BLaER1 treated with 17β-estradiol and CSF1 and Interleukin-3, amounts not matched to agents 10 nM and 100 nM (cell line): ENCODE measurements around the gene UTP4.
"Not testable (repeated sequence)": the region's sequence is repeated elsewhere in the genome, so short reads cannot be mapped to it uniquely, and the experiment has no call there.

ENCODE experiments used
- H3K27ac ChIP-seq, 11 experiments: shearing (Covaris generic); formaldehyde crosslinking; 2 replicates each; pipeline ENCODE4 v1.8.1; 2022
- H3K27me3 ChIP-seq, 11 experiments: shearing (Covaris generic); formaldehyde crosslinking; 2 replicates each; pipeline ENCODE4 v1.8.1; 2022
- H3K36me3 ChIP-seq, 11 experiments: shearing (Covaris generic); formaldehyde crosslinking; 2 replicates each; pipeline ENCODE4 v1.8.1; 2022
- H3K4me1 ChIP-seq, 10 experiments: shearing (Covaris generic); formaldehyde crosslinking; 2 replicates each; pipeline ENCODE4 v1.8.1; 2022
- H3K4me2 ChIP-seq, 11 experiments: shearing (Covaris generic); formaldehyde crosslinking; 2 replicates each; pipeline ENCODE4 v1.8.1; 2022
- H3K4me3 ChIP-seq, 10 experiments: shearing (Covaris generic); formaldehyde crosslinking; 2 replicates each; pipeline ENCODE4 v1.8.1; 2022
- H3K9ac ChIP-seq, 11 experiments: shearing (Covaris generic); formaldehyde crosslinking; 2 replicates each; pipeline ENCODE4 v1.8.1; 2022
- H3K9me3 ChIP-seq, 11 experiments: shearing (Covaris generic); formaldehyde crosslinking; replicated peaks in 1 of 11; 2 replicates each; pipeline ENCODE4 v1.8.1; 2022
- H4K20me1 ChIP-seq, 11 experiments: shearing (Covaris generic); formaldehyde crosslinking; 2 replicates each; pipeline ENCODE4 v1.8.1; 2022
- Cebpa-rat ChIP-seq, 11 experiments: shearing (Covaris generic); IDR thresholded peaks; 2 replicates each; pipeline ENCODE4 v1.8.1; 2022

The UTP4 gene

GRCh38 chr16:69131167-69131838 is 1.1 kb upstream of the UTP4 start:
- H3K4me1 ChIP-seq: peaks cover 32 to 61% (median 44%) of the 10 kb centered on the region in 10 experiments
- H3K27me3 ChIP-seq: no peaks in the 10 kb centered on the region
- H3K4me2 ChIP-seq: peak overlapping the region; percentile 65 to 94 (median 81)
- H4K20me1 ChIP-seq: peaks cover 49 to 94% (median 80%) of the 10 kb centered on the region in 11 experiments
- H3K27ac ChIP-seq: peak overlapping the region; percentile 93 to 97 (median 96)
- peak overlapping the region; percentile 86 to 98 (median 96) for H3K4me3 ChIP-seq
- TF ChIP-seq Cebpa-rat (IDR thresholded peaks at IDR 0.05): no peak
- peaks cover 24 to 73% (median 56%) of the 10 kb centered on the region in 11 experiments for H3K36me3 ChIP-seq
- peak overlapping the region; percentile 92 to 98 (median 97) for H3K9ac ChIP-seq
- no peaks in the 10 kb centered on the region for H3K9me3 ChIP-seq

GRCh38 chr16:69131839-69132423 is 518 bp upstream of the UTP4 start:
- peaks cover 25 to 73% (median 58%) of the 10 kb centered on the region in 11 experiments for H3K36me3 ChIP-seq
- H3K4me2 ChIP-seq: peak overlapping the region; percentile 63 to 94 (median 80)
- H3K9me3 ChIP-seq: no peaks in the 10 kb centered on the region
- TF ChIP-seq Cebpa-rat (IDR thresholded peaks at IDR 0.05): no peak
- no peaks in the 10 kb centered on the region for H3K27me3 ChIP-seq
- peaks cover 43 to 94% (median 80%) of the 10 kb centered on the region in 11 experiments for H4K20me1 ChIP-seq
- peak overlapping the region; percentile 92 to 98 (median 97) for H3K9ac ChIP-seq
- H3K27ac ChIP-seq: peak overlapping the region; percentile 93 to 97 (median 96)
- peak overlapping the region; percentile 86 to 98 (median 96) for H3K4me3 ChIP-seq
- peaks cover 32 to 61% (median 44%) of the 10 kb centered on the region in 10 experiments for H3K4me1 ChIP-seq

DNA sequence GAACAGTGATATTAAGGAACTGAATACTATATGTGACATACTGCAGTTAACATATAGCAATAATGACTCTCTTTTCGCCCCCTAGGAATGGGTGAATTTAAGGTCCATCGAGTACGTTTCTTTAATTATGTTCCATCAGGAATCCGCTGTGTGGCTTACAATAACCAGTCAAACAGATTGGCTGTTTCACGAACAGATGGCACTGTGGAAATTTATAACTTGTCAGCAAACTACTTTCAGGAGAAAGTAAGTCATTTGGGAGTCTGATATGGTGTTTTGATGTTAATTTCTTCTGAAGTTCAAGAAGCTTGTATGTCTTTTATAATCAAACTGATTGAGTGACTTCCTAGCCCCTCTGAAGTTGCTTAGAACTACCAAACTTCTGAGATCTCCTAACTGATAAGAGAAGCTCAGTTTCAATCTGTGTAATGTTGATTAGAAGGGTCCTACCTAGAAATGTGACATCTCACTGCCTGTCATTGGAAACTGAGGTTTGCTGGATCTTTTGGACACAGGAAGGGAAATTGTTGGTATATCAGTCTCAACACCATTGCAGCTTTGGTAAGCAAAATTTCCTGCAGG is 1.0 kb downstream of the UTP4 start:
- H3K27ac ChIP-seq: peak overlapping the region in 10 of 11 experiments; percentile 93 to 97 (median 96); a peak in 19 of 22 replicates
- peak overlapping the region; percentile 86 to 98 (median 96) for H3K4me3 ChIP-seq
- H3K27me3 ChIP-seq: no peaks in the 10 kb centered on the region
- H3K9me3 ChIP-seq: no peaks in the 10 kb centered on the region
- no peak for TF ChIP-seq Cebpa-rat (IDR thresholded peaks at IDR 0.05)
- H4K20me1 ChIP-seq: peaks cover 27 to 94% (median 79%) of the 10 kb centered on the region in 11 experiments
- H3K4me1 ChIP-seq: peaks cover 32 to 53% (median 38%) of the 10 kb centered on the region in 10 experiments
- peaks cover 28 to 74% (median 65%) of the 10 kb centered on the region in 11 experiments for H3K36me3 ChIP-seq
- peak overlapping the region; percentile 73 to 90 (median 85) for H3K4me2 ChIP-seq
- peak overlapping the region; percentile 92 to 98 (median 97) for H3K9ac ChIP-seq

GRCh38 chr16:69138608-69139007 is 6.2 kb downstream of the UTP4 start:
- Histone ChIP-seq H3K4me2 (no peak overlapping the region), H3K9me3 (no peaks in the 10 kb centered on the region), H3K27me3 (no peaks in the 10 kb centered on the region), H3K4me3 (no peak overlapping the region), H3K27ac (no peak overlapping the region), H4K20me1 (peaks cover 0 to 100% (median 79%) of the 10 kb centered on the region in 11 experiments; a peak in 18 of 22 replicates), H3K4me1 (peaks cover 11 to 21% (median 15%) of the 10 kb centered on the region in 10 experiments), H3K9ac (no peak overlapping the region), H3K36me3 (peaks cover 70 to 100% (median 96%) of the 10 kb centered on the region in 11 experiments)
- no peak for TF ChIP-seq Cebpa-rat (IDR thresholded peaks at IDR 0.05)

DNA sequence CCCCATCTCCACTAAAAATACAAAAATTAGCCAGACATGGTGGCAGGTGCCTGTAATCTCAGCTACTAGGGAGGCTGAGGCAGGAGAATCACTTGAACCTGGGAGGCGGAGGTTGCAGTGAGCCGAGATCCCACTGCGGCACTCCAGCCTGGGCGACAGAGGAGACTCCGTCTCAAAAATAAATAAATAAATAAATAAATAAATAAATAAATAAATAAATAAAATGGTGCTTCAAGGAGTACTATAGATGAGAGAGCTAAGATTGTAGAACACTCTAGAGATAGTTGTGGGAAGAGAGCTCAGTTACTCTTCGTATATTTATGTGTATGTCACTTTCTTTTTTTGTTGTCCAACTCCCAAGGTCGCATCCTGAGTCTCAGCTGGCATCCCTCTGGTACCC is 7.0 kb downstream of the UTP4 start:
- not testable (repeated sequence) for H3K27me3 ChIP-seq, H3K4me2 ChIP-seq, H3K27ac ChIP-seq, H3K9ac ChIP-seq, H3K4me3 ChIP-seq, H3K9me3 ChIP-seq
- Histone ChIP-seq H4K20me1 (peaks cover 0 to 100% (median 71%) of the 10 kb centered on the region in 11 experiments; a peak in 18 of 22 replicates), H3K4me1 (peaks cover 2 to 13% (median 7%) of the 10 kb centered on the region in 10 experiments; a peak in 18 of 20 replicates), H3K36me3 (peaks cover 78 to 100% (median 99%) of the 10 kb centered on the region in 11 experiments)

GRCh38 chr16:69141014-69141413 is 8.6 kb downstream of the UTP4 start:
- H3K9me3 ChIP-seq: no peaks in the 10 kb centered on the region
- no peaks in the 10 kb centered on the region for H3K4me1 ChIP-seq
- peak overlapping the region in 1 of 11 experiments; percentile 38; a peak in 1 of 22 replicates for H3K9ac ChIP-seq
- H3K27ac ChIP-seq: no peak overlapping the region
- H4K20me1 ChIP-seq: peaks cover 0 to 100% (median 68%) of the 10 kb centered on the region in 11 experiments; a peak in 18 of 22 replicates
- no peaks in the 10 kb centered on the region for H3K27me3 ChIP-seq
- no peak overlapping the region for H3K4me2 ChIP-seq
- no peak for TF ChIP-seq Cebpa-rat (IDR thresholded peaks at IDR 0.05)
- no peak overlapping the region for H3K4me3 ChIP-seq
- H3K36me3 ChIP-seq: peaks cover 94 to 100% (median 100%) of the 10 kb centered on the region in 11 experiments

DNA sequence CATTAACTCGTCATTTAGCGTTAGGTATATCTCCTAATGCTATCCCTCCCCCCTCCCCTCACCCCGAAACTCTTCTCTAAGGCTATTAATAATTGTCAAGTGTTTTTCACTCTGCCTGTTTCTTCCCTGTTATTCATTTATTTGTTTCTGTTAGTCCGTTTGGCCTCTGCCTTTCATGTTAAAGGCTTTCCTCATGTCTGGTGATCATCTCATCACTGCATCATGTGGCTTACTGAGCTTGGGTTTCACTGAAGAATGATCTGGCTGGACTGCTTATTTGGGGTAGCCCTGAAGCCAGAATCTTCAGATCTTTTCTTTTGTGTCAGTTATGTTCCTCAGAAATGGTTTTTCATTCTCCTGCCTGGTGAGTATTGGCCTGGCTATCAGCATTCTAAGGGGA is 9.5 kb downstream of the UTP4 start:
- no peak overlapping the region for H3K27ac ChIP-seq
- no peak for TF ChIP-seq Cebpa-rat (IDR thresholded peaks at IDR 0.05)
- H3K9me3 ChIP-seq: no peaks in the 10 kb centered on the region
- H3K27me3 ChIP-seq: no peaks in the 10 kb centered on the region
- no peak overlapping the region for H3K4me3 ChIP-seq
- H4K20me1 ChIP-seq: peaks cover 0 to 100% (median 67%) of the 10 kb centered on the region in 11 experiments; a peak in 18 of 22 replicates
- no peaks in the 10 kb centered on the region for H3K4me1 ChIP-seq
- H3K4me2 ChIP-seq: no peak overlapping the region
- peaks cover 93 to 100% (median 99%) of the 10 kb centered on the region in 11 experiments for H3K36me3 ChIP-seq
- no peak overlapping the region; a peak in 1 of 22 replicates for H3K9ac ChIP-seq

- no peaks in the 10 kb centered on the region for H3K27me3 ChIP-seq
- no peak overlapping the region for H3K4me2 ChIP-seq
- H3K4me3 ChIP-seq: no peak overlapping the region
- H3K4me1 ChIP-seq: no peaks in the 10 kb centered on the region
- TF ChIP-seq Cebpa-rat (IDR thresholded peaks at IDR 0.05): no peak
- H4K20me1 ChIP-seq: peaks cover 0 to 100% (median 69%) of the 10 kb centered on the region in 11 experiments; a peak in 17 of 22 replicates
- H3K27ac ChIP-seq: no peak overlapping the region
- no peaks in the 10 kb centered on the region for H3K9me3 ChIP-seq
- peaks cover 82 to 100% (median 99%) of the 10 kb centered on the region in 11 experiments for H3K36me3 ChIP-seq
- no peak overlapping the region for H3K9ac ChIP-seq
These were observed 10.7 kb downstream of the UTP4 start for GRCh38 chr16:69143116-69143515.

GRCh38 chr16:69145658-69146057 is 13.2 kb downstream of the UTP4 start:
- Histone ChIP-seq H3K4me3 (no peak overlapping the region), H3K27ac (no peak overlapping the region), H3K27me3 (no peaks in the 10 kb centered on the region), H3K9me3 (no peaks in the 10 kb centered on the region), H3K4me2 (no peak overlapping the region), H4K20me1 (peaks cover 0 to 100% (median 74%) of the 10 kb centered on the region in 11 experiments; a peak in 19 of 22 replicates), H3K36me3 (peaks cover 78 to 100% (median 98%) of the 10 kb centered on the region in 11 experiments), H3K4me1 (no peaks in the 10 kb centered on the region), H3K9ac (peak overlapping the region in 1 of 11 experiments; percentile 22; a peak in 1 of 22 replicates)
- no peak for TF ChIP-seq Cebpa-rat (IDR thresholded peaks at IDR 0.05)

DNA sequence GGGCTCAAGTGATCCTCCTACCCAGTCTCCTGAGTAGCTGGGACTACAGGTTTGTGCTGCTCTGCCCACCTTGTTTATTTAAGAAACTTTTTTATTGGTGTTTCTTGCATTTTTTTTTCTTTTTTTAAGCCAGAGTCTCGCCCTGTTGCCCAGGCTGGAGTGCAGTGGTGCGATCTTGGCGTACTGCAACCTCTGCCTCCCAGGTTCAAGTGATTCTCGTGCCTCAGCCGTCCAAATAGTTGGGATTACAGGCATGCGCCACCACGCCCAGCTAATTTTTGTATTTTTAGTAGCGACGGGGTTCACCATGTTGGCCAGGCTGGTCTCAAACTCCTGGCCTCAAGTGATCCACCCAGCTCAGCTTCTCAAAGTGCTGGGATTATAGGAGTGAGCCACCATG is 17.2 kb downstream of the UTP4 start:
- not testable (repeated sequence) for H3K27me3 ChIP-seq, H3K9me3 ChIP-seq

More for the DNA sequence above, 17.2 kb downstream of the UTP4 start:
- H3K27ac ChIP-seq, H3K4me3 ChIP-seq, H3K4me2 ChIP-seq, H3K4me1 ChIP-seq, H3K9ac ChIP-seq: not testable (repeated sequence)
- Histone ChIP-seq H4K20me1 (peaks cover 0 to 92% (median 70%) of the 10 kb centered on the region in 11 experiments; a peak in 19 of 22 replicates), H3K36me3 (peaks cover 80 to 100% (median 98%) of the 10 kb centered on the region in 11 experiments)
